ENCODE data around the gene CST6. TPM values are rescaled to one million over a fixed set of nuclear protein-coding genes. Genes with fewer than 3 reads are reported as not detected.

The CST6 gene
- total RNA-seq, 1 donor from 2014 or later = not detected

GRCh38 chr11:66036334-66036710 is 24.5 kb downstream of the CST6 start:
- DNase-seq (ENCODE audit: extremely low spot score, unreplicated experiment) = no peak
- no peaks in the 10 kb centered on the region for H3K9me3 Mint-ChIP-seq (ENCODE audit: unreplicated experiment)
- H3K4me3 Mint-ChIP-seq (ENCODE audit: unreplicated experiment) = no peak overlapping the region
- no peak overlapping the region for H3K27ac Mint-ChIP-seq (ENCODE audit: unreplicated experiment)
- H3K4me1 Mint-ChIP-seq (ENCODE audit: unreplicated experiment) = no peaks in the 10 kb centered on the region
- H3K27me3 Mint-ChIP-seq (ENCODE audit: unreplicated experiment) = peaks cover 3% of the 10 kb centered on the region
- TF ChIP-seq CTCF (IDR thresholded peaks at IDR 0.05) = no peak
- H3K36me3 Mint-ChIP-seq (ENCODE audit: unreplicated experiment) = no peaks in the 10 kb centered on the region

GRCh38 chr11:66037327-66037726 is 25.5 kb downstream of the CST6 start:
- DNase-seq (ENCODE audit: extremely low spot score, unreplicated experiment) = no peak
- H3K4me3 Mint-ChIP-seq (ENCODE audit: unreplicated experiment) = no peak overlapping the region
- H3K27me3 Mint-ChIP-seq (ENCODE audit: unreplicated experiment) = peaks cover 3% of the 10 kb centered on the region
- H3K36me3 Mint-ChIP-seq (ENCODE audit: unreplicated experiment) = no peaks in the 10 kb centered on the region
- no peaks in the 10 kb centered on the region for H3K9me3 Mint-ChIP-seq (ENCODE audit: unreplicated experiment)
- no peaks in the 10 kb centered on the region for H3K4me1 Mint-ChIP-seq (ENCODE audit: unreplicated experiment)
- H3K27ac Mint-ChIP-seq (ENCODE audit: unreplicated experiment) = no peak overlapping the region
- no peak for TF ChIP-seq CTCF (IDR thresholded peaks at IDR 0.05)

- Mint-ChIP-seq H3K27ac (ENCODE audit: unreplicated experiment) (no peak overlapping the region), H3K4me1 (ENCODE audit: unreplicated experiment) (no peaks in the 10 kb centered on the region), H3K27me3 (ENCODE audit: unreplicated experiment) (peaks cover 2% of the 10 kb centered on the region), H3K36me3 (ENCODE audit: unreplicated experiment) (no peaks in the 10 kb centered on the region), H3K9me3 (ENCODE audit: unreplicated experiment) (no peaks in the 10 kb centered on the region), H3K4me3 (ENCODE audit: unreplicated experiment) (no peak overlapping the region)
- no peak for TF ChIP-seq CTCF (IDR thresholded peaks at IDR 0.05)
- no peak for DNase-seq (ENCODE audit: extremely low spot score, unreplicated experiment)
These were observed 28.0 kb downstream of the CST6 start for GRCh38 chr11:66039765-66040164.

- TF ChIP-seq CTCF (IDR thresholded peaks at IDR 0.05) = no peak
- DNase-seq (ENCODE audit: extremely low spot score, unreplicated experiment) = no peak
- Mint-ChIP-seq H3K27me3 (ENCODE audit: unreplicated experiment) (no peaks in the 10 kb centered on the region), H3K4me1 (ENCODE audit: unreplicated experiment) (peaks cover 6% of the 10 kb centered on the region), H3K27ac (ENCODE audit: unreplicated experiment) (no peak overlapping the region), H3K36me3 (ENCODE audit: unreplicated experiment) (no peaks in the 10 kb centered on the region), H3K4me3 (ENCODE audit: unreplicated experiment) (no peak overlapping the region), H3K9me3 (ENCODE audit: unreplicated experiment) (no peaks in the 10 kb centered on the region)
These were observed 30.6 kb downstream of the CST6 start for GRCh38 chr11:66042227-66042995.

- no peak for TF ChIP-seq CTCF (IDR thresholded peaks at IDR 0.05)
- H3K4me1 Mint-ChIP-seq (ENCODE audit: unreplicated experiment) = peaks cover 13% of the 10 kb centered on the region
- H3K27ac Mint-ChIP-seq (ENCODE audit: unreplicated experiment) = no peak overlapping the region
- H3K4me3 Mint-ChIP-seq (ENCODE audit: unreplicated experiment) = no peak overlapping the region
- H3K36me3 Mint-ChIP-seq (ENCODE audit: unreplicated experiment) = no peaks in the 10 kb centered on the region
- no peaks in the 10 kb centered on the region for H3K9me3 Mint-ChIP-seq (ENCODE audit: unreplicated experiment)
- no peak for DNase-seq (ENCODE audit: extremely low spot score, unreplicated experiment)
- H3K27me3 Mint-ChIP-seq (ENCODE audit: unreplicated experiment) = no peaks in the 10 kb centered on the region
These were observed 31.4 kb downstream of the CST6 start for GRCh38 chr11:66042996-66043906.
